Stimulated activated CD8-positive, alpha-beta memory T cell treated with anti-CD3 and anti-CD28 coated beads, Interleukin-12 subunit alpha, Interleukin-12 subunit beta, amount 100 ng/mL, for 24 hours (primary cell): ENCODE measurements around the gene IL36G.

Experiments used
- DNase-seq: peaks from one replicate; pipeline ENCODE4 v3.0.0-alpha.2; 2020; ENCODE audit errors: extremely low read depth

IL36G gene

GRCh38 chr2:112972423-112973086, 5.3 kb upstream of the IL36G start:
- DNase-seq = no peak

GRCh38 chr2:112973156-112973555, 4.7 kb upstream of the IL36G start:
- DNase-seq = no peak

- no peak for DNase-seq
These were observed 1.9 kb downstream of the IL36G start for GRCh38 chr2:112979731-112980130.

GRCh38 chr2:112980537-112980936, 2.7 kb downstream of the IL36G start:
- DNase-seq = no peak

- DNase-seq = no peak
These were observed 7.3 kb downstream of the IL36G start for GRCh38 chr2:112985090-112985489.

GRCh38 chr2:112989611-112990010, 11.8 kb downstream of the IL36G start:
- DNase-seq = no peak

GRCh38 chr2:112993831-112994230, 16.0 kb downstream of the IL36G start:
- no peak for DNase-seq

GRCh38 chr2:112994648-112995047, 16.8 kb downstream of the IL36G start:
- DNase-seq = no peak

- DNase-seq = no peak
These were observed 17.6 kb downstream of the IL36G start for GRCh38 chr2:112995346-112995920.

- DNase-seq = no peak
These were observed 18.8 kb downstream of the IL36G start for GRCh38 chr2:112996635-112997034.

GRCh38 chr2:112997151-112997550, 19.3 kb downstream of the IL36G start:
- DNase-seq = no peak

GRCh38 chr2:113000436-113000835, 22.6 kb downstream of the IL36G start:
- no peak for DNase-seq

GRCh38 chr2:113002677-113003076, 24.9 kb downstream of the IL36G start:
- no peak for DNase-seq

- no peak for DNase-seq
These were observed 27.3 kb downstream of the IL36G start, which contains the start of gene IL36A for GRCh38 chr2:113005030-113005509. Gene IL36A, plus strand, starts transcription at chr2:113005459. Its CDS starts 413 bp downstream, at chr2:113005872.

GRCh38 chr2:113007250-113007649, 29.4 kb downstream of the IL36G start:
- DNase-seq = no peak

GRCh38 chr2:113009622-113010021, 31.8 kb downstream of the IL36G start:
- no peak for DNase-seq

- DNase-seq = no peak
These were observed 32.3 kb downstream of the IL36G start for GRCh38 chr2:113010088-113010487.

GRCh38 chr2:113011108-113011507, 33.3 kb downstream of the IL36G start:
- no peak for DNase-seq

- DNase-seq = no peak
These were observed 34.9 kb downstream of the IL36G start for GRCh38 chr2:113012436-113013335.

GRCh38 chr2:113013336-113013661, 35.5 kb downstream of the IL36G start:
- no peak for DNase-seq

GRCh38 chr2:113014067-113014466, 36.3 kb downstream of the IL36G start:
- no peak for DNase-seq

- DNase-seq = no peak
These were observed 37.2 kb downstream of the IL36G start for GRCh38 chr2:113015042-113015441.

GRCh38 chr2:113015655-113016054, 37.8 kb downstream of the IL36G start:
- no peak for DNase-seq
